Fibroblast of lung (primary cell): ENCODE measurements around the gene PSMD9.

Source experiments
- CTCF ChIP-seq, 2 donors: IDR thresholded peaks in 1 of 2; conservative IDR thresholded peaks in 1 of 2; 1 replicate in 1 of 2; 2 replicates in 1 of 2; pipeline ENCODE4 v1.5.1; 2011 to 2012; ENCODE audit warnings: low read length in 2 of 2, control low read depth in 1 of 2, inconsistent platforms in 1 of 2, low read depth in 1 of 2, mild to moderate bottlenecking in 1 of 2
- EZH2 ChIP-seq: IDR thresholded peaks from 2 replicates; pipeline ENCODE4 v1.5.1; 2012; ENCODE audit warnings: low read length, control low read depth, mild to moderate bottlenecking; ENCODE audit errors: missing control alignments

- no peak for TF ChIP-seq CTCF (conservative IDR thresholded peaks at IDR 0.05 in 1 of 2, IDR thresholded peaks at IDR 0.05 in 1 of 2; ENCODE audit: low read depth in 1 of 2, low read length in 2 of 2)
- no peak for TF ChIP-seq EZH2
Observed at GRCh38 chr12:121939992-121940766, 51.6 kb downstream of the PSMD9 start.
